HG03025 (cell line): ENCODE measurements around the gene TTC7B.

Source experiments
- ATAC-seq: cut with Tn5 transposase; IDR thresholded peaks from one replicate; pipeline ENCODE4 v1.9.1; 2021; ENCODE audit warnings: mild to moderate bottlenecking, moderate library complexity; ENCODE audit not compliant: unreplicated experiment, low FRiP score

Gene TTC7B

DNA sequence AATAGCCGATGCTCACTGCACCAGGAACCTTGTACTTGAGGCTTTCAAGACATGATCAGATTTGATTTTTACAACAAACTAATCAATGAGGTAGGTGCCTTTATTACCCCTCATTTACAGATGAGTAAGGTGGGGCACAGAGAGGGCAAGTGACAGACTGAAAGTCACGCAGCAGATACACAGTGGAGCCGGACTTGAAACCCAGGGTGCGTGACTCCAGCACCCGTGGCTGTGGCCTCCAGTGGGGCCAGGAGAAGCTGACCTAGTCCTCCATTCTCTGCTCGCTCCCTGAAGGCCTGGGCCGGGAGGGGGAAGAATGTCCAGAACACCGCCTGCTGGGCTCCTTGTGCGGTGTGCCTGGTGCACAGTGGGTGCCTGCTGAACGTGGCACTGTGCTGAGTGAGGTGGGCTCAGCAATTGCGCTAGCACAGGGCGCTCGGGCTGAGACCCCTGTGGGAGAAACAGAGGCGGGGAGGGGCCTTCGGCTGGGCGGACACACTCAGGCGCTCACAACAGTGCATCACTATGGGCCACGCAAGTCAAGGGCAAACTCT, 294.2 kb downstream of the TTC7B start:
- no peak for ATAC-seq

DNA sequence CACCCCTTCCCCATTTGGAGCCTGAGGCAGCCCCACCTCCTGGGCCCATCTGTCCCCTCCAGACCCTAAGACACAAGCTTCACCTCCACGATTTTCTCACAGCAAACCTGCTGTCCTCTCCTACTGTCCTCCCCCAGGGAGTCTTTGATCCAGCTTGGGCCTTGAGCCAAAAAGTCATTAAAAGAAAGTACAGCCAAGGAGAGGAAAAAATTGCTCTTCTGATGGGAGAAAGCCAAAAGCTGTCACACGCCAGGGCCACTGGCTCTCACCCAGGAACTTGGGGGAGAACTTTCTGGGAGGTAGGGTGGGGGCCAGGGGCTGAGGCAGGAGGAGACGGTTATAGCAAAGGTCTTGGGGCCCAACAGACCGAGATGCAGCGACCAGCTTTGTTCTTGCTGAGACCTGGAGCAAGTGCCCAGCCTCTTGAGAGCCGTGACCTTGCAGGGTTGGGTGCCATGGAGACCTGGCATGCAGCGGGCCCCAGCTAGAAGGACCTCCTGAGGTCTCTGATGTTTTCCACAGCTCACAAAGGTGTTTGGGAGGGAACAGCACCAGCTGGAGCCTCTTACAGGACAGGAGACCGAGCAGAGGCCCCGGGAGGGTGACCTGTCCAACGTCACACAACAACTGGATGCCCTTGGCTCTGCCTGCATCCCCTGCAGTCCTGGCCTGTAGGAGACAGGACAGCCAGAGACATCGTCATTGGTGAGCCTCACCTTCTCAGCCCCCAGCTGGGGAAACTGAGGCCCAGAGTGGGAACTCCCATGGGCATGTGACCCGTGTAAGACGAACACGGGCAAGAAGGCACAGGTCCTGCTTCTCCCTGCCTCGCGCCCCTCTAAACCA, 294.9 kb downstream of the TTC7B start:
- no peak for ATAC-seq

- ATAC-seq = no peak
These were observed 295.9 kb downstream of the TTC7B start for GRCh38 chr14:90520326-90520725.

DNA sequence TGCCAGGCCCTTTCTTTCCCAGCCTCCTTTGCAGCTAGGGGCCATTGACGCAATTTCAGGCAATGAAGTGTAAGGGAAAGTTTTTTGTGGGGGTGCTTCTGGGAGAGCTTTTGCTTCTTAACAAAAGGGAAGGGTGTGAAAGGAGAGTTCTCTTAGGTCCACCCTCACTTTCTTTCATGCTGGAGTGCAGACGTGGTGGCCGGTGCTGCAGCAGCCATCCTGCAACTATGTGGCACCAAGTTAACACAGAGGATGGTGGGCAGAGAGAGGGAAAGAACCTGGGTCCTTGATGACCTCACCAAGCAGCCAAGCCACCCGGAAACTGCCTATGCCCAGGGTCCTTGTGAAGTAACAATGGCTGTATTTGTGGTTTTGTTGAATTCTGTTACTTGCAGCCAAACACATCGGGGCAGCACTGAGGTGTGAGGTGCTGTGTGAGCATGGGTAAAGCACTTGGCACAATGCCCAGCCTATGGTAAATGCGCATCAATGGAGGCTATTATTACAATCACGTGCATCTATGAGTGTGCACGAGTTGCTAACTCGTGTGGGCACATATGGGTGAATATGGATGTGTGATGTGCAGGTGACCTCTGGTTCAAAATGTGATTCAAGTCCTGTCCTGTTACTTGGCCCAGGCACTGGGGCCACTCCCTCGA, 296.8 kb downstream of the TTC7B start:
- no peak for ATAC-seq

- no peak for ATAC-seq
These were observed 297.3 kb downstream of the TTC7B start for GRCh38 chr14:90518941-90519256.

DNA sequence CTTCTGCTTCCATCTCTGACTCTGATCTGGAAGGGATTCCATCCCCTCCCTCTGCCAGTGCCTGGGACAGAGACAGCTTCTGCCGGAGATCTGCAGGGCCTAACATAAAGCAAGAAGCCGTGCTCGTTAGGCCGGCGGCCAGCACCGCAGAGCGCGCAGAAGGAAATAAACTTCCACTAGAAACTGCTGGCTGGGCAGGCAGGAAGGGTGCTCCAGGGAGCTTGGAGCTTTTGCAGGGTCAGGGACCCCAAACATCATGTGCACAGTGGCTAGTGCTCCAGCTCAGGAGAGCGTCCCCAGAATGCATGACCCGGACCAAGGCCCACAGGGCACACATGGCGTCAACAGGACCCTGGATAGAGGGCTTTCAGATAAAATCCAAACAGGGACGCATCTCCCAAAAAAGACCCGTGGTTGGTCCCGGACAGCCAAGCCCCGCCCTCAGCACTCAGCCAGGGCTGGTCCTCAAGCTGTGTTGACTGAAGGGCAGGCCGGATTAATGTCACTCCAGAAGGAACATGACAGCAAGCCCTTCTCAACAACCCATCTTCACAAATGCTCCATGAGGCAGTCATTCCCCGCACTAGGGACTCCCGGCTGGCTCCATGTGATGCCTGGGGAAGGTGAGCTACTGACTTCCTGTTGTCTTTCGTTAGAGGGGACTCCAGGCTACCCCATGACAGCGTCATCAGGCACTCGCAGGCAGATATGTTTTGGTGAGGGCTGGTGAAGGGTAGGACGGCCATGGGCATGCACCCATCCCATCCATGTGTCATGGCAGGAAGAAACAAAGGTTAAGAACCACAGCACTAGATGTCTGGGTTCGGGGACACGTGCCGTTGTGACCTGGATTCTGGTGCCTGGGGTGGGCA, 297.9 kb downstream of the TTC7B start:
- no peak for ATAC-seq

DNA sequence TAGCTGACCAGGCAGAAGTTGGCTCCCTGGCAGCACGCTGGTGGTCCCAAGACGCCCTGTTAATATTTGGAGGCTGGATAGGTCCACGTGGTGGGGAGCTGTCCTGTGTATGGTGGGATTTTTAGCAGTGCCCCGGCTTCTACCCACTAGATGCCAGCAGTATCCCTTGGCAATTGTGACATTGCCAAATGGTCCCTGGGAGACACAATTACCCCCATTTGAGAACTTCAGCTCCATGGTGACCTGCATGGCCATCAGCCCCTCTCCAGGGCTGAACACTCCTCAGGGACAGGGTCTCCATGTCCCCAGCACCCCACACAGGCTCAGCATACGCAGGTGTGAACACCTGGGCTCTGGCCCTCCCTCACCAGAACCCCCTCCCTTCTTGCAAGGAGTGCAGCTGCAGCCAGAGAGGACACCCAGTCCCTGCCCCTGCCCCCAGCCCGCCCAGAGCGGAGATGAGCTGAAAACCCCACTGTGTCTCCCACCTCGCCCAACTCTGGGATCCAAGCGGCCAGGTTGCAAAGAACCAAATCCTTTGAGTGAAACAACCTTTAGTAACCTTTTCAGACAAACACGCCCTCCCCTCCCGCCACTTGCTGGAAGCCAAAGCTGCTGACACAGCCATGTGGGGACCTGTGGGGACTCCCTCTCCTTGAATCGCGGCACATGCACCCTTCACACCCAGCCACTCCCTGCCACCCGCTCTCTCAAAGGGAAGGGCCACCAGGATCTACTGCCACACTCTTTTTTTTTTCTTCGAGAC, 299.0 kb downstream of the TTC7B start:
- ATAC-seq = no peak

- no peak for ATAC-seq
These were observed 301.7 kb downstream of the TTC7B start for GRCh38 chr14:90514566-90514965.

DNA sequence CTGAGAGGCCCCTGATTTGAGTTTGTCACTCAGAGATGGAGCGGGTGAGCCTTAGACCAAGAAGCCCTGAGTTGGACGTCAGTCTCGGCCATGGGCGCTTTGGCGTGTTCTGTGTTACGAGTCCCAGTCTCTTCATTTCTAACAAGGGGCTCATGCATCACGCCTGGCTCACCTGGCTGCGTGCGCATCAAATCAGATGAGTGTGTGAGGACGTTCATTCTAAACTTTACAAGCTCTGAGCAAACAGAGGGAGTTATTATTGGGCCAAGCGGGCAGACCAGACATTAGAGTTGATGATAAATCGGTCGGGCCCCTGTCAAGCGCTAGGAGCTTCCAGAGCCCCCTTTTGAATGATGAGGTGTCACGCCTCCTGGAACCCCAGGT, 302.2 kb downstream of the TTC7B start:
- no peak for ATAC-seq

- no peak for ATAC-seq
These were observed 302.8 kb downstream of the TTC7B start for GRCh38 chr14:90513161-90514014.

DNA sequence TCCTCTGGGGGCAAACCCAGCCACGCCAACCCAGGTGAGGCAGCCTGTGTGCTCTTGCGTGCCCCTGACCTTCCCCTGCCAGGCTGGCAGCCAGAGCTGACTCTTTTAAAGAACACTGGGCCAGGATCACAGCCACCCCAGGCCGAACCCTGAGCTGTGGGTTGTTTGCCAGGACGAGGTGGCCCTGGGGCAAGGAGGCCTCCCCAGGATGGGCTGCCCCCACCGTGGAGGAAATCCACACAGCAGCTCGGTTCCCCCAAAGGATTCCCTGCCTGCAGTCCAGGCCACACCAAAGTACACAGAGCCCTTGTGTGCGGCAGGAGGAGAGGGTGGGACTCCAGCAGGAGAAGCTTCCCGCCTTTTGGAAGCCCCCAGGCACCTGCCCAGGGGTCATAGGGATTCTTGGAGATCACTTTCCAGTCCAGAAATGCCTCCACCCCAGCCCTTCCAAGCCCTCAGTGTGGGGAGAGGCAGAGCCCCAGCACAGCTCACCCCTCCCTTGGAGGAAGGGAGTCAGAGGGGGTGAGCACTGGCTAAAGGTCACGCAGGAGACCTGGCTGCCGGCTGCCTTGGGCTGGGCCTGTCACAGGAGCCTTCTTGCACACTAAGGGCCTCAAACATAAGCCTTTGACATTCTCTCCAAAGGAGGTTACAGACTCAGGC, 303.8 kb downstream of the TTC7B start:
- no peak for ATAC-seq

DNA sequence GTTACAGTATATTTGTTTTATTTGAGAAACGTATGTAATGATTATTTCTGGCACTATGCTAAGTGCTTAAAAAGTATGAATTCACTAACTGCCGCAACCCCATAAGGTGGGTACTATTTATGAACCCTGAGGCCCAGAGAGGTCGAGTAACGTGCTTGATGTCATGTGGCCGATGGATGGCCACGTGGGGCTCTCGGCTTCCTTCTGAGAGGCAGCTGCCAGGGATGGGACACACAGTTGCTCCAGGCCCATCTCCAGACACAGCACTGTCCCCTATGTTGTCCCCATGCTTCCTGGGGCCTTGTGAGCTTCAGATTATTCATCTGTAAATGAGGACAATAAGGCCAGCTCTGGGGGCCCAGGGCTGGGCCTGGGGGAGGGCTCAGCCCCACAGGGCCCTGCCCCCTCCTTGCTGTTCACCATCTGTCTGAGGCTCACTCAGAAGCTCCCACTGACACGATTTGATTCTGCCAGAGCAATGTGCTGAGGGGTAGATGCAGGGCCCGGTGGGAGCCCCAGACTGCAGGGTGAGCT, 304.4 kb downstream of the TTC7B start:
- ATAC-seq = no peak

DNA sequence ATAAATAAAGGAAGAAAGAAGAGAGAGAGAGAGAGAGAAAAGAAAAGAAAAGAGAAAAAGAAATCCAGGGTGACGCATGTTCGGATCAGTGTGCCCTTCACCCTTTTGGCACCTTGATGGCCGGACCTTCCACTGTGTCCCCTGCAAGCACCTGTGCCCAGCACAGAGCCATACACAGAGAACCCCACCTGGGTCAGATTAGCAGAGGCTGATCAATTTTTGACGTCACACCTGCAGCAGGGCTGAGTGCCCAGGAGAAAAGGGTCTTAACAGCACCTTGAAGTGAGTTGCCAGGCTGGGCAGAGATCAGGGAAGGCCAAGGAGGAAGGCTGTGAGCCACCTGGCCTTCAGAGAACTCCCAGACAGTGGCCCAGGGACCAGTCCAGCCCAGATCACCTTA, 305.0 kb downstream of the TTC7B start:
- no peak for ATAC-seq

DNA sequence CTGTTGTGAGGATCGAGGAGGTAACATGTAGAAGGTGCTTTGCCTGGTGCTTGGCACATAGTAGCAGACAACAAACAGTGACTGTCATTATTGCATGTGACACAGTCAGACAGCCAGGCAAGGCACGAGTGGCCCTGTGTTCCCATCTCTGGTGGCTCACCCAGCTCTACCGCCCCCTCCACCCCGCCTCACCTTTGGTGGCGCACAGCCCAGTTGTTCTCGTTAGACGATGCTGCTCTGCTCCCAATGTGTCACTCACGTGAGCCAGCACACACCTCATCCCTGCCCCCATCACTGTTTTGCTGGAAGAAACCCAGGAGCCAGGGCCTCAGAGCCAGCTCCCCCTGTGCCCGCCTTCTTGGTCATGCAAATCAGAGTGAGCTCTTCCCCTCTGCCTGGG, 306.1 kb downstream of the TTC7B start:
- ATAC-seq = no peak

GRCh38 chr14:90509403-90509802, 306.8 kb downstream of the TTC7B start:
- ATAC-seq = no peak

- ATAC-seq = no peak
These were observed 307.5 kb downstream of the TTC7B start for GRCh38 chr14:90508536-90509254.

- ATAC-seq = no peak
These were observed 308.2 kb downstream of the TTC7B start for GRCh38 chr14:90508036-90508435.

DNA sequence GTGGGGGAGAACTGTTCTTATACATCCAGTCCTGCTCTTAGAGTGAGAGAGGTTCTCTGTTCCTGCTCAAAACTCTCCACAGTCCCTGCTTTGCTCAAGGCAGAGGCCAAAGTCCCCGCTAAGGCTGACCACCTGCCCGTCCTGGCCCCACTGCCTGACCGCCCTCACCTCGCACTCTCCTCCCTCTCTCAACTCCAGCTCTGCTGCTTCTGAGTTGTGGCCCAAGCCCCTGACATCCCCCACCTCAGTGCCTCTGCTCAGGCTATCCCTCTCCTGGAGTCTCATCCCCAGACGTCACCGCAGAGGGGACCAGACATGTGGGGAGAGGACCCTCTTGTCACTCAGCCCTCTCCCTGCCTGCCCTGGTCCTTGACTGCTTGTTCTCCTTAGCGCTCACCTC, 308.8 kb downstream of the TTC7B start:
- ATAC-seq = no peak
